Lower leg skin (tissue), 4 donors: Measurements from ENCODE around the gene KCNC1. TPM values are rescaled to one million over a fixed set of nuclear protein-coding genes. Genes with fewer than 3 reads are reported as not detected.

ENCODE experiments used
- DNase-seq, 2 donors: peaks; one replicate each; pipeline ENCODE4 v3.0.0-alpha.2; 2019; ENCODE audit warnings: low spot score in 2 of 2
- H3K4me3 ChIP-seq: fragments of 200-600 bp; sonication (generic); 2 replicates; pipeline ENCODE4 v1.5.1; 2017; ENCODE audit warnings: mild to moderate bottlenecking, low read depth; ENCODE audit not compliant: poor library complexity, severe bottlenecking
- POLR2A ChIP-seq, 2 donors: fragments of 450-650 bp; IDR thresholded peaks; one replicate each; pipeline ENCODE4 v1.6.1; 2016 to 2017; ENCODE audit warnings: antibody characterized with exemption in 2 of 2, mild to moderate bottlenecking in 1 of 2, moderate library complexity in 1 of 2
- WGBS, 2 donors: methylation state at CpG; one replicate each; pipeline ENCODE4 v1.1.5; 2018; 5-methylcytosine and 5-hydroxymethylcytosine counted together
- intact Hi-C: fragments of 100-400 bp; cut with DNase I; formaldehyde crosslinking; loops from one replicate; pipeline ENCODE4 v1.15.0; 2023; ENCODE audit warnings: low total_unique reads
- total RNA-seq, 4 donors: library from RNA; depleted of rRNA; stranded (reverse); fragments of >200 nt; gene quantifications; one replicate each; pipeline ENCODE4 v1.1.0, GENCODE V29; 2016
- TF ChIP-seq, protein P1 (sequence below), 3 donors: fragments of 450-650 bp; IDR thresholded peaks; one replicate each; pipeline ENCODE4 v1.5.1; 2016; ENCODE audit warnings: antibody characterized with exemption in 3 of 3, mild to moderate bottlenecking in 3 of 3, moderate library complexity in 2 of 3

The KCNC1 gene
- total RNA-seq, 4 donors from 2014 or later = 0.06 TPM; not detected in 3

GRCh38 chr11:17768547-17768946, 34.0 kb downstream of the KCNC1 start:
- intact Hi-C loops = loop anchor here (10.0 kb wide), 1 partner anchor 206 kb away; no protein-coding TSS in a partner anchor
- no peak overlapping the region for H3K4me3 ChIP-seq
- 83 to 90% methylated on average over 3 to 7 of the region's 7 CpGs for WGBS, 2 donors
- DNase-seq = no peak
- TF ChIP-seq, protein P1, sequence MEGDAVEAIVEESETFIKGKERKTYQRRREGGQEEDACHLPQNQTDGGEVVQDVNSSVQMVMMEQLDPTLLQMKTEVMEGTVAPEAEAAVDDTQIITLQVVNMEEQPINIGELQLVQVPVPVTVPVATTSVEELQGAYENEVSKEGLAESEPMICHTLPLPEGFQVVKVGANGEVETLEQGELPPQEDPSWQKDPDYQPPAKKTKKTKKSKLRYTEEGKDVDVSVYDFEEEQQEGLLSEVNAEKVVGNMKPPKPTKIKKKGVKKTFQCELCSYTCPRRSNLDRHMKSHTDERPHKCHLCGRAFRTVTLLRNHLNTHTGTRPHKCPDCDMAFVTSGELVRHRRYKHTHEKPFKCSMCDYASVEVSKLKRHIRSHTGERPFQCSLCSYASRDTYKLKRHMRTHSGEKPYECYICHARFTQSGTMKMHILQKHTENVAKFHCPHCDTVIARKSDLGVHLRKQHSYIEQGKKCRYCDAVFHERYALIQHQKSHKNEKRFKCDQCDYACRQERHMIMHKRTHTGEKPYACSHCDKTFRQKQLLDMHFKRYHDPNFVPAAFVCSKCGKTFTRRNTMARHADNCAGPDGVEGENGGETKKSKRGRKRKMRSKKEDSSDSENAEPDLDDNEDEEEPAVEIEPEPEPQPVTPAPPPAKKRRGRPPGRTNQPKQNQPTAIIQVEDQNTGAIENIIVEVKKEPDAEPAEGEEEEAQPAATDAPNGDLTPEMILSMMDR (IDR thresholded peaks at IDR 0.05) = no peak
- no peak for TF ChIP-seq POLR2A (IDR thresholded peaks at IDR 0.05)

GRCh38 chr11:17769218-17769617, 34.6 kb downstream of the KCNC1 start:
- intact Hi-C loops = loop anchor here (10.0 kb wide), 1 partner anchor 206 kb away; no protein-coding TSS in a partner anchor
- no peak for TF ChIP-seq POLR2A (IDR thresholded peaks at IDR 0.05)
- TF ChIP-seq, protein P1 (IDR thresholded peaks at IDR 0.05) = no peak
- H3K4me3 ChIP-seq = no peak overlapping the region
- no peak for DNase-seq
- WGBS, 2 donors = 88 to 100% methylated on average over 1 of the region's 1 CpG

- WGBS, 2 donors = 70 to 71% methylated on average over 9 of the region's 9 CpGs
- intact Hi-C loops = no loop called here
- TF ChIP-seq, protein P1 (IDR thresholded peaks at IDR 0.05) = no peak
- no peak for TF ChIP-seq POLR2A (IDR thresholded peaks at IDR 0.05)
- no peak overlapping the region for H3K4me3 ChIP-seq
- no peak for DNase-seq
Observed at GRCh38 chr11:17770048-17770652, 35.6 kb downstream of the KCNC1 start.

GRCh38 chr11:17770917-17771316, 36.3 kb downstream of the KCNC1 start:
- intact Hi-C loops = no loop called here
- H3K4me3 ChIP-seq = no peak overlapping the region
- TF ChIP-seq, protein P1 (IDR thresholded peaks at IDR 0.05) = no peak
- no peak for TF ChIP-seq POLR2A (IDR thresholded peaks at IDR 0.05)
- no peak for DNase-seq

GRCh38 chr11:17771415-17771814, 36.8 kb downstream of the KCNC1 start:
- no peak for DNase-seq
- WGBS, 2 donors = 96 to 97% methylated on average over 17 of the region's 17 CpGs
- TF ChIP-seq POLR2A (IDR thresholded peaks at IDR 0.05) = no peak
- TF ChIP-seq, protein P1 (IDR thresholded peaks at IDR 0.05) = no peak
- H3K4me3 ChIP-seq = no peak overlapping the region
- intact Hi-C loops = no loop called here
